ENCODE data around the gene CMTR1. TPM values are rescaled to one million over a fixed set of nuclear protein-coding genes. Genes with fewer than 3 reads are reported as not detected.

Gene CMTR1
- total and polyA plus RNA-seq, 10 of the 15 experiments (the other 5 are each of a cell fraction or from before 2014, with no cell fraction given): 2.7 to 67.0 (median 46.2) TPM

DNA sequence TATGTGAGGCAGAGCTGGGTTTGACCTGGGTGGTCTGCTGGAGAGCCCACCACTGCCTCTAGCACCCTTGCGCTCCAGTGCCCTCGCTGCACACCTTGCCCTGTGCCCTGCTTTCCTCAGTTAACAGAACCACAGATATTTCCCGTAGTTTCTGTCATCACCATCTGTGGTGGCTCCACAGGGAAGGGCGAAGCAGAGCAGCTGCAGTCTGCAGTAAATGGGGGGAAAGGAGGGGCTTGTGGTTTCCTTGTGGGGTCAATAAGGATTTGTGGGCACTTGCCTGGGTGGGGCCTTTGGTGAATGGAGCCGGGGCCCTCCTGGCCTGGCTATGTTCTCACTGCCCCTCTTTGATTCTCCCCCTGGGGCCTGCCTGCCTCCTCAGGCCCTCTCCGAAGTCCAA is 87.9 kb downstream of the CMTR1 start:
- Histone ChIP-seq H2AFZ (ENCODE audit: control insufficient read depth, low read depth, low read length) (no peak overlapping the region), H3K79me2 (ENCODE audit: control insufficient read depth, insufficient read depth, low read length) (no peaks in the 10 kb centered on the region), H3K4me3 (no peak overlapping the region), H4K20me1 (ENCODE audit: control insufficient read depth, insufficient read depth) (no peaks in the 10 kb centered on the region), H3K4me2 (ENCODE audit: control insufficient read depth, insufficient read depth) (peak overlapping the region; percentile 0; the same call in 1 of the 2 replicates), H3K36me3 (ENCODE audit: control insufficient read depth in 2 of 2, insufficient read depth in 2 of 2, low read length in 1 of 2) (no peaks in the 10 kb centered on the region), H3K9me3 (replicated peaks; ENCODE audit: control insufficient read depth, insufficient read depth, low read length) (no peaks in the 10 kb centered on the region; the same call in 2 of the 3 replicates), H3K4me1 (ENCODE audit: control insufficient read depth, insufficient read depth, low read length) (peaks cover 37% of the 10 kb centered on the region), H3K27ac (ENCODE audit: control insufficient read depth, insufficient read depth) (no peak overlapping the region), H3K9ac (ENCODE audit: control insufficient read depth, insufficient read depth, low read length) (no peak overlapping the region), H3K27me3 (replicated peaks in 1 of 2; ENCODE audit: control insufficient read depth in 2 of 2, insufficient read depth in 2 of 2, low read length in 1 of 2) (no peaks in the 10 kb centered on the region)
- FAIRE-seq (no peak), DNase-seq (ENCODE audit: low read depth, low spot score) (no peak), ATAC-seq (no peak)
- POLR2A ChIA-PET: interaction anchor here (0.7 kb wide), 1 partner anchor 26 kb away, joined by 3 read pairs; no protein-coding TSS in a partner anchor
- in situ Hi-C loops (cut with MboI): no loop called here
- CTCF ChIA-PET: no interaction called here
- RAD21 ChIA-PET (ENCODE audit: unreplicated experiment): no interaction called here
- intact Hi-C loops (cut with micrococcal nuclease; ENCODE audit: unreplicated experiment): no loop called here
- TF ChIP-seq SMARCA5 (IDR thresholded peaks at IDR 0.05) (no peak), ZNF274 (IDR thresholded peaks at IDR 0.05; ENCODE audit: insufficient read depth, insufficient read length) (no peak), DPF2 (IDR thresholded peaks at IDR 0.05) (no peak), STAT1 (conservative IDR thresholded peaks at IDR 0.05) (no peak), RELA (IDR thresholded peaks at IDR 0.05; ENCODE audit: borderline replicate concordance, partially characterized antibody) (no peak), MTA3 (IDR thresholded peaks at IDR 0.05; ENCODE audit: borderline replicate concordance, low read length) (no peak), WRNIP1 (IDR thresholded peaks at IDR 0.05; ENCODE audit: borderline replicate concordance, low read depth, low read length) (no peak), ZBED1 (IDR thresholded peaks at IDR 0.05; ENCODE audit: borderline replicate concordance) (no peak), JUND (IDR thresholded peaks at IDR 0.05; ENCODE audit: low read depth, low read length) (no peak), SUZ12 (IDR thresholded peaks at IDR 0.05; ENCODE audit: unreplicated experiment) (no peak), MEF2B (IDR thresholded peaks at IDR 0.05; ENCODE audit: partially characterized antibody, poor library complexity, severe bottlenecking) (no peak), SPI1 (IDR thresholded peaks at IDR 0.05; ENCODE audit: borderline replicate concordance, insufficient read depth, low read depth, low read length) (no peak), SP1 (IDR thresholded peaks at IDR 0.05; ENCODE audit: low read depth, low read length) (no peak)
- TF ChIP-seq, protein P1, sequence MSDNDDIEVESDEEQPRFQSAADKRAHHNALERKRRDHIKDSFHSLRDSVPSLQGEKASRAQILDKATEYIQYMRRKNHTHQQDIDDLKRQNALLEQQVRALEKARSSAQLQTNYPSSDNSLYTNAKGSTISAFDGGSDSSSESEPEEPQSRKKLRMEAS (IDR thresholded peaks at IDR 0.05; ENCODE audit: low read depth, low read length): no peak
- 63% methylated on average over 6 of the region's 6 CpGs for WGBS (ENCODE audit: insufficient coverage, insufficient replicate concordance, low lambda C conversion rate, missing lambda C conversion rate)
- no TSS peak for BruUV-seq (replicated peaks)
- SMC1A ChIA-PET (ENCODE audit: uncharacterized antibody, unreplicated experiment): interaction anchor here (1.2 to 1.3 kb wide), 2 partner anchors 10 to 18 kb away, joined by 3 to 4 read pairs; no protein-coding TSS in a partner anchor

Data from GM12878 (cell line).